HL-60/S4 (cell line): Measurements from ENCODE around the gene CD58.

ENCODE experiments used
- in situ Hi-C: fragments of 300-500 bp; cut with MboI; formaldehyde crosslinking; loops from 2 replicates; pipeline ENCODE4 v1.14.3; 2022; ENCODE audit warnings: low sequenced_read_pairs

Gene CD58

GRCh38 chr1:116546354-116546977 lies 24.4 kb downstream of the CD58 start:
- in situ Hi-C loops, result no loop called here

DNA sequence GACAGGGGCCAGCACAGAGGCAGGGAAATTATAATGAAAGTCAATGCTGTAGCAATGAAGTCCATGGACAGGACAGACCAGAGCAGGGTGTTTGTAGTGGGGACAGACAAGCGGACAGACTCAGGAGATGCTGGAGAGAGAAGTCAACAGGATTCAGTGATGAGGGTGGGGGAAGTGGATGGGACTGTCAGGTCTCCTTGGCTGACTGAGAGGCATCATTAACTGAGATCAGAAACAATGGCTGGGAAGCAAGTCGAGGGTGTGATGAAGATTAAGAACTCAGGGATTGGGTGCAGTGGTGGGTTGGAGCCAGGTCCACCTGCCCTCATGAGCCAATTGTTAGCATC lies 25.5 kb downstream of the CD58 start:
- in situ Hi-C loops, result no loop called here

DNA sequence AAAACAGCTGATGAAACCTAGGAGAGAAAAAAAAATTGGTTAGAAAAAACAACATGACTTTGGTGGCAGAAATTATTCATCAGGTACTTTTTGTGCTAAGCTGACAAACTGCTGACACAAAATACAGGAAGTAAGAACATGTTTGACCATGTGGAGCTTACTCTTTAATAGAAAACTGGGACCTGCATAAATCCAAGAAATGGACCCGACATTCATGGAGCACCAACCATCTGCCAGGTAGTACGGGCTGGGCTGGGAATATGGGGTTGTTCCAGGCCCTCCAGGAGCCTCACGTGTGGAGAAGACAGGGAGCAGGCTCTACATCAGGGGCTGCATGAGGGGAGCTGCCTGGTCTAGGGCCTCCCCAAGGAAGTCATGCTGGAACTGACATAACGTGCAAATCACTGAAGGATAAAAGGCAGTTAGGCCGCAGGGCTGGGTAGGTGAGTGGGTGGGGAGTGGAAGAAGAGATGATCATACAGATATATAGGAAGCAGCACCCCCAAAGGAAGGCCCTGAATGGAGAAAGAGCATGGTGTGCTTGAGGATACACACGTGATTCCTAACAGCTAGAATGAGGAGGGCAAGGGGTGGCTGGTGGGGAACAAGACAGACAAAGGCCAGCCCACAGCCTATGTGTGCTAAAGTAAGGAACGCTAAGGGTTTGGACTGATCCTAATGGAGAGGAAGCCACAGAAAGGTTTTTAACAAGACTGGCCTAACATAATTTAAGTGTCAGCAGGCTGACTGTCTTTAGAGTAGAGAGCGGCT lies 26.1 kb downstream of the CD58 start:
- in situ Hi-C loops, result no loop called here

- in situ Hi-C loops, result no loop called here
These were observed 30.7 kb downstream of the CD58 start for GRCh38 chr1:116540088-116540487.

DNA sequence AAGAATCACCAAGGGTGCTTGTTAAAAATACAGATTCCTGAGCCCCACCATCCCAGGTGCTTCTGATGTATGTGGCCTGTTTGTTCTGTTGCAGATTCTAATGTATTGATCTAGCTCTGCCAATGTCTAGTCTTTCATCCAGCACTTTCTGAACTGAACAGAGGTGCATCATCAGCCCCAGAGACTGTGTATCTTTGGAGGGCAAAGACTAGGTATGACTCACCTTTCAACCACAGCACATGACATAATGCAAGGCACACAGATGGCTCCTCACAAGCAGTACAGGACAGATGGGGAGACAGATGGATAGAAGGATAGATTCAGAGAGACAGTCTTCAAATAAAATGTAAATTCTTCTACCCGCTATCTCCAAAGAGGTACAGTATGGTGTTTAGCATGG lies 32.3 kb downstream of the CD58 start:
- in situ Hi-C loops, result no loop called here

- in situ Hi-C loops, result no loop called here
These were observed 32.9 kb downstream of the CD58 start for GRCh38 chr1:116537898-116538297.

GRCh38 chr1:116537040-116537831 lies 33.6 kb downstream of the CD58 start:
- in situ Hi-C loops, result no loop called here

- in situ Hi-C loops, result no loop called here
These were observed 36.6 kb downstream of the CD58 start for GRCh38 chr1:116534014-116534739.

DNA sequence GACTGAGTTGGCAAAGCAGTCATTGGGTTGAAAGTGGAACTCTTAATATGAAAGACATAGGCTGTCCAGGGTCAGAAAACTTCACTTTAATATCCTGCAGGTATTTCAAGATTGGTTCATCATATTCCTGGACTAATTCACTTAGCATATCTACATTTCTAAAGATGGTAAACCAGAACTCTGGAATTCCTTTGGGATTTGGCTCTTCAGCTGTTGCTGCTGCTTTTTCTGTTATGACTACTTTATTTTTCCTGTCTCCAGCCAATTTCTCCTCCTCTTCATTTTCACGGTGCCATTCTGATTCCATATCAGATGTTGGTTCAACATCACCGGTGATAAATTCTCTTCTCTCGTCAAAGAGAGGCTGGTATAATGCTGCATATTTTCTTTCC lies 37.4 kb downstream of the CD58 start:
- in situ Hi-C loops, result no loop called here

DNA sequence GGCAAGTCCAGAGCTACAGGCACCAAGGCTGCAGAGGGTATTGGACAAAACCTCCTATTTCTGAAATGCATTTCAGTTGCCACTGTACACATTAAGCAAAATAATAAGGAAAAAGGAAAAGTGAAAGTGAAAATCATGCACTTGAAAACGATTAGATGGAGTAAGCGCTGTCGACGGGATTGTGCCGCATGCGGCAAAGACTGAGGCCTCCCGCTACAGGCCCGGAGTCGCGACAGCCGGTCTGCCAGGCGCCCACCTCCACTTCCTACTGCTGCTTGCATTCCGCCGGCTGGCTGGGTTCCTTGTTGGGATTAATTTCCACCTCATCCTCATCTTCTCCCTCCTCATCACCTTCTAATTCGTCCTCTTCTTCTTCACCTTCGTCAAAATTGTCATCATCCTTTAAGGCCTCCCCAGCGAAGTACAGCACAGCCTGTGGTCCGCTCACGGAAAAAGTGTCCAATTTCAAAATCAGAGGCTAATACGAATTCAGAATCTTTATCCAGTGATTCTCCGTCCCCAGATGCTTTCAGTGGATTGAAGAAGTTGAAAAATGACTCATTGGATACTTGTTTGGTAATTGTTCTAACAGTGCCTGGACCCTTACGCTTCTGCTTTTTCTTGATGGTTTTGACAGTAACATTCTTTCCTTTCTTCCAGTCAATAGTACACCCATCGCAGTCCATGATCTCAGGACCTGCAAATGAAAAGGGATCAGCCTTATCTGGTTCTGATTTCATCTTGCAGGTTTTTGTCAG lies 38.0 kb downstream of the CD58 start:
- in situ Hi-C loops, result no loop called here

DNA sequence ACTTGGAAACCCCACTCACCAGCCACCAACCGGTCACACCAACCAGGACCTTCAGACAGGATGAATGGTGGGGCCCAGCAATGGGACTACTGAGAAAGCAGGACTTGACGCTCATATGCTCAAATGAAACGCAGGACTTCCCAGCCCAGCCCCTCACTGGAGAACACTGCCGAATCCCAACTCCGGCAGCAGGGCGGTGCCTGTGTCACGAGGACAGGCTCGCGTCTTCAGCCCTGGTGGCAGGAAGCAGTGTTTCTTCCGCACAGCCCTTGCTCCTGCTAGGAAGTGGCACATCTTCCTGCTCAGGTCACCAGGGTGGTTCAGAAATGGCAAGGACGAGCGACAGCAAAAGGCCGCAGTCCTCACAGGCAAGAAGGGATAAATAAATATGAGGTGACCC lies 38.9 kb downstream of the CD58 start:
- in situ Hi-C loops, result no loop called here

DNA sequence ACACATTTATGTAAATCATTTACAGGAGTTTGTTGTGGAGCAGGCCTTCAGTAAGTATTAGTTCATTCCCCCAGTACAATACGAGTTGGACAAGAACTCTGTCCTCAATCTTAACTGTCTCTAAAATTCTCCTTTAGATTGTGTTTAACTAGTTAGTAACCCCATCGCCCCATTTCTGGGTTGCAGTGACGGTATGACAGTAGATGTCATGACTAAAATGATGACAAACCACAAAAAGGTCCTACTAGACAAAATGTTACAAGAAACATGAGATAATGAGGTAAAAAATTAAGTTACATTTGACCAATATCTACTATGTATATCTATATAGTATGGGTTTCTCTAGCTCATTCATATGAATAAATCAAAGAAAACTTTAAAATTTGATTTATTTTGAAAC lies 41.1 kb downstream of the CD58 start:
- in situ Hi-C loops, result no loop called here

DNA sequence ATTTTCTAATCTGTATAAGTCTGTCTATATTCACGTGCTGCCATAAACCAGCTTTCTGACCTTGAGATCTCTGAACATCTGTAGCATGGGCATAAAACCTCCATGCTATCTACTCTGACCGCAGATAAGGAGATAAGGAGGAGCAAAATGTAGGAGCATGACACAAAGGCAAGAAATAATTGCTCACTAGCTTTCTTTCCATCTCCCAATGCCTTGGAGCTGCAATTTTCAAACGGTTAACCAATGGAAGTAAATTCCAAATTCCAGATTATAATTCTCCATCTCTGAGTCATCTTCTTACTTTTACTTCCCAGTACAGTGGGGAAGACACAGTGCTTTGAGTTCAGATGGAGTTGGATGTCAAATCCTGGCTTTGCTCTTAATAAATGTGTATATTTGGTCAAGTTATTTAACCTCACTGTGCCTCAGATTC lies 41.6 kb downstream of the CD58 start:
- in situ Hi-C loops, result no loop called here

DNA sequence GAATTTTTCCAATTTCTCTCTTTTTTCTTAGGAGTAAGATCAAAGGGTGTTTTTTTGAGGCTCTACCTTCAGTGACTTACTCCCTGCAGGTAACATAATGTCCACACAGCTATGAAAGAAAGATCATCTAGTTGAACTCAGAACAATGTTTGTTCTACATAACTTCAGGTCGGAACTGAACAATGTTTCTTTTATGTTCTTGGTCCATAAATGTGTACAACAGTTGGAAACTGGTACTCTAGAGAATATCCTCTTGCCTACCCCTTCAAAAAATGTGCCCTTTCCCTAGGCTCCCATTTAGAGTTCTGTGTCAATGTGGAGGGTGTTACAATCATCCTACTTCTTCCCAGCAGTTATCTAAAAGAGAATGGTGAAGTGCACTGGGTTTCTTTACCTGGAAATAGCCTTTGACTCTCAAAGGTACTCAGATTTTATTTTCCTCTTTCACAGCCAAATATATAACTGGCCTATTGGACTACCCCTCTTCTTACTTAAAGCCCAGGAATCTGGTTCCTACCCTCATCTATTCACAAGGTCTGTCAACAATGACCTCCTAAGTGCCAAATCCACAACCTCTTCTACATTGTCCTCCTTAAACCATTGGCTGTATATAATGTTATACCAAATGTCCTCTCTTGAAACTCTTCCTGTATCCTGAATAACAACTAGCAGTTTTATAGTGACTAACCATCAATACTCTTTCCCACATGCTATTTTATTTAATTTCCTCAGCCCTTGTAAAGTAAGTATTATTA lies 42.3 kb downstream of the CD58 start:
- in situ Hi-C loops, result no loop called here

DNA sequence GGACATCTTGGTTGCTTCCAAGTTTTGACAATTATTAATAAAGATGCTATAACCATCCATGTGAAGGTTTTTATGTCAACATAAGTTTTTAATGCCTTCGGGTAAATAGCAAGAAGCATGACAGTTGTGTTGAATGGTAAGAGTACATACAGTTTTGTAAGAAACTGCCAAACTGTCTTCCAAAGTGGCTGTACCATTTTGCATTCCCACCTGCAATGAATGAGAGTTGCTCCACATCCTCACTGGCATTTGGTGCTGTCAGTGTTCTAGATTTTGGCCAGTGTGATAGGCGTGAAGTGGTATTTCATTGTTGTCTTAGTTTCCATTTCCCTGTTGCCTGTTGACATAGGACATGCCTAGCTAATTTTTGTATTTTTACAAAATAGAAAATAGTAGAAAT lies 45.4 kb downstream of the CD58 start:
- in situ Hi-C loops, result no loop called here

DNA sequence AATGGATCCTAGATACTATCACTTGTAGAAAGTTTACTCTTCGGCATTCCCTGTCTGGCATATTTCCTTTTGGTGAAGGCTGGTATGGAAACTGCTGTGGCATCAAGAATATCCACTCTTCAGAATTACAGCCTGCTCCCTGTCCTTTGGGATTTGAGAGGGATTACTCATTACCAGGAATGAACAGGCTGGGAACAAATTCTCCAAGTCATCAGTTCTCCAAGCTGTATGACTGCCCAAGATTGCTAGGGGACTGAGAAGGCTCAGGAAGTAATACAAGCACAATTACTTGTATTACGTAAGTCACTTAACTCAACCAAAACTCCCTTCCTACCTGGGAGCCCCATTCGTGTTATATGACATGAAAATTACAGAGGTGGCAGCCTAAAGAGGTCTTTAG lies 49.6 kb downstream of the CD58 start:
- in situ Hi-C loops, result no loop called here

DNA sequence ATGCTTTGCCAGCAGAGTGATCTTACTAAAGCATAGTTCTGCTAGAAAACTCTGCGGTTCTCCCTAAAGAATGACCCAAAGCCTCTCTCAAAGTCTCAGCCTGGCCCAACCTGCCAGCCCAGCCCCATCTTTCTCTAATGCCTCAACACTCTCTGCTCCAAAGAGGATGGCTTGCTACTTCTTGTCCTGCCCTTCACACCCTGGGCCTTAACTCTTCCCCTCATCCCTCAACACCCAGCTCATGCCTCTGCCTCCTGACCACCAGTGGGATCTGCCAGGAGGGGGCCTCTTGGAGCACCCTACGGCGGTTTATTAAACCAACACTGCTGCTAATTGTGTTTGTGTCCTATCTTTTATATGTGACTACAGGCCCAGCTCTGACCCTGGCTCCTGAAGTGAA lies 52.4 kb downstream of the CD58 start:
- in situ Hi-C loops, result no loop called here

DNA sequence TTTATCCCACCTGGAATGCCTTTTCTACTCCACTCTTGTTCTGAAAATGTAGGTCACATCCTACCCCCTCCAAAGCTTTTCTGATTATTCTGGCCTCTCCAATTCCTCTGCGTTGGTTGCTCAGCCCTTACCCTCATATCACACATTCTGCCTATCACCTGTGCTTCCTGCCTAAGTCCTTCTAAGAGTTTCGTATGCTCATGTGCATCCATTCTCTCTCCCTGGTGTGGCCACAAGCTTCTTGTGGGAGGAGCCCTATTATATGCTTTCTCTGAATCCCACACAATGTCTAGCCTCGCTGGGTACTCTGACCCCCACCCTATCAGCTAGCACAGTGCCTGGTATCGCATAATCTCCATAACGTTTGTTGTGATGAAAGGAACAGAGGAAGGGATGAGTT lies 54.2 kb downstream of the CD58 start:
- in situ Hi-C loops, result no loop called here

DNA sequence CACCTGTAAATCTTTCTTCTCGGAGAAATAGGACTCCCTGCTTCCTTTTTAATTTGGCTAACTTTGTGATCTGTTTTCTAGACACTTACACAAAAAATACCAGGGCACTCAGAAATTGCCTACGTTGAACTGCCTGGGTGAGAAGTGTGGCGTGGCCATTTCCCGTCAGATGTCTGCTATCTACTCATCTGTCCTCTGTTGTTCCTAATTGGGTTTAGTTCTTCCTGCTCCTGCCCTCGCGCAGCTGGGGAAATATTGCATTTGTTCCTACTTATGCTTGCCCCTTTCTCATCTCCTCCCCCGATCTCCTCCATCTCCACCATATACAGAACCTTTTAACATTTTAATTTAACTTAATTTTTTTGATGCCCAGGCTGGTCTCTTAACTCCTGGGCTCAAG lies 55.1 kb downstream of the CD58 start:
- in situ Hi-C loops, result no loop called here
